ENCODE results near the gene HS6ST1. TPM values are rescaled to one million over a fixed set of nuclear protein-coding genes. Genes with fewer than 3 reads are reported as not detected.

Gene HS6ST1
- total and polyA plus RNA-seq, 2 donors = 16.9 to 40.0 TPM

DNA sequence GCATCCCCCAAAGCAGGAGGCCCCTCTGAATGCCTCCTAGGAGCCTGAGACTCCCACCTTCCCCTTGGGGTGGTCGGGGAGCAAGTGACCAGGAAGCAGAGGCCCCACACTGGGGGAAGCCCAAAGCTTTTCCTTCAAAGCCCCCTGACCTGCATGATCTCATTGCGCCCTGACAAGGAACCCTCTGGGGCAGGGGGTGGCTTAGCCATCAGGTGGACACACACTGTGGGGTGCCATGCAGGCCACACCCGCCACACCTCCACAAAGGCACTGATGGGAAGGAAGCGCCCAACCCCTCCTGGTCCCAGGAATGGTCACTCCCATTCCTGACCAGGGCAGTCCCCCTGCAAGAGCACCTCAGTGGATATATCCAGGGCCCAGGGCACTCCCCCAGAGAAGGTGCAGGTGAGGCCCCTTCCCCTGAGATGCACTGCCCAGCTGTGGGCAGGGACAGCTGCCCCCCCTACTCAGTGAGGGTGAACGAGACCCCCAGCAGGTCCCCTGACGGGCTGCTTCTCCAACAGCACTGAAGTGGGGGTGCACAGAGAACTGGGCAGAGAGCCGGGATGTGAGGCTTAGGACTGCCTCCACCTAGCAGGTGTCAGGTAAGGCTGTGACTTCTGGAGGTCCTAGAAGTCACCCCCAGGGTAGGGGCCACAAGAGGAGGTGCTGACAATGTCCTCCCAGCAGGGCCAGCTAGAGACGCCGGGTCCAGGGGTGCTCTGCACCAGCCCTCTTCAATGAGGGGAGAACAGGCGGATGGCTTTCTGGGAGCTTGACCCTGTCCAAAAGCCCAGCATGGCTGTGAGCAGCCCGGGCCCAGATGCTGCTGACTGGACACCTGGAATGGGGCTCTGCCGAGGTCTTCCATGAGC, 31.5 kb downstream of the HS6ST1 start:
- Histone ChIP-seq H3K27ac (ENCODE audit: low read depth) (peak overlapping the region; percentile 11), H3K4me3 (ENCODE audit: low read depth, low read length) (no peak overlapping the region), H3K36me3 (ENCODE audit: insufficient read depth) (no peaks in the 10 kb centered on the region), H3K4me1 (ENCODE audit: insufficient read depth) (no peaks in the 10 kb centered on the region)
- no peak for DNase-seq (ENCODE audit: extremely low spot score)
- WGBS = 89% methylated on average over 12 of the region's 12 CpGs

DNA sequence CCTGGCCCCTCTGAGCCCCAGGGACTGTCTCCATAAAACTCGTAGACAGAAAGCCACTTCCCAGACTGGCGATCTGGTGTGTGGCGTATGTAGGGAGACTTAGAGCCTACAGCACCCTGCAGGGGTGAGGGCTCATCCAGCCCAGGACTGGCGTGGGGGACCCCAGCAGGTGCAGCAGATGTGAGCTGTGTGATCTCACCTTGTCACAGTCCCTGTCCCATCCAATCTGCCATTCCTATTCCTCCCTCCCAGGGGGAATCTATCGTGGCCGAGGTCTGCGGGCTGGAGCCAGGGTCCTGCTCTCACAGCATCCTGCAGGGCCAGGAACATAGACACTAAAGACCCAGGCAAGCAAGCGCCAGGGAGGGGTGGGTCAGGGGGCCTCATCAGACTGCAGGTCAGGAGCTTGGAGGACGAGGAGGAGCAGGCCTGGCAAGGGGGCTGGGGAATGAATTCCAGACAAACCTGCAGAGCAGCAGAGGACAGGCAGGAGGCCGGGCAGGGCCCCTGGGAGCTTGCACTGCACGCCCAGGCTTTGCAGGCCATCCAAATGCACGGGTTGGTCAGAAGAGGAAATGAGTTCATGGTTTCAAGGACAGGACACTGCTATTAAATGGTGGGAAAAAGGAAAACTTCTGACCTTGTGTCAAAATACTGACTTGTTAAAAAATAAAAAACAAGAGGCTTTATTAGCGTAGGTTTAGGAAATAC, 32.5 kb downstream of the HS6ST1 start:
- no peak overlapping the region for H3K4me3 ChIP-seq (ENCODE audit: low read depth, low read length)
- H3K4me1 ChIP-seq (ENCODE audit: insufficient read depth) = no peaks in the 10 kb centered on the region
- WGBS = 78% methylated on average over 13 of the region's 13 CpGs
- no peak overlapping the region for H3K27ac ChIP-seq (ENCODE audit: low read depth)
- DNase-seq (ENCODE audit: extremely low spot score) = no peak
- no peaks in the 10 kb centered on the region for H3K36me3 ChIP-seq (ENCODE audit: insufficient read depth)

DNA sequence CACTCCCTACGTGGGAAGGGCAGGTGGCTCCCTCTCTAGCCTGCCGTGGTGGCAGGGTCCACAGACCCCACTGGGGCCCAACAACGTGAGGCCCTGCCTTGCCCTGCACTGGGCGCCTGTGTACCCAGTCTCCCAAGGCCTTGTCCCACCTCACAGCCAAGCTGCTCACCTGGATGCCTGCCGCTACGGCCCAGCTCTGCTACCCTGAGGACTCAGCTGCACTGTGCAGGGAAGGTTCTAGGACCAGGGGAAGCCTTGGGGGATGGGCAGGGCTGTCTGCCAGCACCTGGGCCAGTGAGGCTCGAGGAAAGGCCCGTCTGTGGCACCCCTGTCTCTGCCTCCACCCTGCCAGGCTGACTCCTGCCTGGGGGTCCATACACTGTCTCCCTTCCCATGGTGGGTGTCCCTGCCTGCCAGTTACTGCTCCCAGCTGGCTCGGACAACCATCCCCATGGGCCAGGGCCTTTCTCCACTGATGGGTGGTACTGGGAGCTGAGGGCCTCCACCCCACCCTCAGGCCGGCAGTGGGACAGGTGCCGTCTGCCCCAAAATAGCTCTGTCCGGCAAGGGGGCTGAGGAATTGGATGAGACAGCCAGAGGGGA, 33.2 kb downstream of the HS6ST1 start:
- DNase-seq (ENCODE audit: extremely low spot score) = no peak
- peaks cover 3% of the 10 kb centered on the region for H3K4me1 ChIP-seq (ENCODE audit: insufficient read depth)
- no peak overlapping the region for H3K4me3 ChIP-seq (ENCODE audit: low read depth, low read length)
- H3K27ac ChIP-seq (ENCODE audit: low read depth) = no peak overlapping the region
- no peaks in the 10 kb centered on the region for H3K36me3 ChIP-seq (ENCODE audit: insufficient read depth)
- WGBS = 93% methylated on average over 12 of the region's 12 CpGs

DNA sequence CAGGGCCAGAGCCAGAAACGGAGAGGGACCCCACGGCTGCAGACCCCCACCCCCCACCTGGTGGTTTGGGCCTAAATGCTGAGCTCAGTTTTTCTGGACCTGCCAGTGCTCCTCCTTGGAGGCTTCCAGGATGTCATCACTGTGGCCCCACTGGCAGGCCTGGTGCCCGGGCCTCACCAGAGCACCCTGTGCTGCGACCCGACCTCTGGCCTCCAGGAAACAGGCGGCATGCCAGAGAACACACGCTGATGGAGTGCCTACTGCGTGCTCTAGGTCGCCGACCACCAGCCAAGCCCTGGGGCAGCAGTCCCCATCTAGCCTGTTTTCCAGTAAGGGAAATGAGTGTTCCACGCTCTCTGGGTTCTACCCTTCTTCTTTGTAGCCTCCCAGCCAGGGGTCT, 33.8 kb downstream of the HS6ST1 start:
- Histone ChIP-seq H3K27ac (ENCODE audit: low read depth) (no peak overlapping the region), H3K4me1 (ENCODE audit: insufficient read depth) (peaks cover 3% of the 10 kb centered on the region), H3K36me3 (ENCODE audit: insufficient read depth) (no peaks in the 10 kb centered on the region), H3K4me3 (ENCODE audit: low read depth, low read length) (no peak overlapping the region)
- DNase-seq (ENCODE audit: extremely low spot score) = no peak
- WGBS = 88% methylated on average over 11 of the region's 11 CpGs

DNA sequence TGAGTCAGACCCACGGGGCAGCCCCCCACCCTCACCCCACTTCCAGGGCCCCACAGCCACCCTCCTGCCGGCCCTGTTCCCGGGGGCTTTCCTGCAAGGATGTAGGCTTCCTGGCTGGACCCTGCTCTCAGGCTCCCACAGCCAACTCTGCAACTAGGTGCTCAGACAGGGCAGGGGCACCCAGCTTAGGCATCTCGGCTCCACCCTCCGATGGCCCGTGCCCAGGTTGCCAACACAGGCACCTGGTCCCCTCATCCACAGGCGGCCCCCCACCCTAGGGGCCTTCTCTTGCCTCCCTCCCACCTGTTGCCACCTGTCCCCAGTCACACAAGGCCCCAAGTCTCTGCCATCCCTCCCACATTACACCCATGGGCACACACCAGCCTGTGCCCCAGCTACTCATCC, 34.6 kb downstream of the HS6ST1 start:
- Histone ChIP-seq H3K4me1 (ENCODE audit: insufficient read depth) (peaks cover 3% of the 10 kb centered on the region), H3K4me3 (ENCODE audit: low read depth, low read length) (no peak overlapping the region), H3K36me3 (ENCODE audit: insufficient read depth) (no peaks in the 10 kb centered on the region), H3K27ac (ENCODE audit: low read depth) (no peak overlapping the region)
- no peak for DNase-seq (ENCODE audit: extremely low spot score)
- WGBS = 85% methylated on average over 7 of the region's 7 CpGs

DNA sequence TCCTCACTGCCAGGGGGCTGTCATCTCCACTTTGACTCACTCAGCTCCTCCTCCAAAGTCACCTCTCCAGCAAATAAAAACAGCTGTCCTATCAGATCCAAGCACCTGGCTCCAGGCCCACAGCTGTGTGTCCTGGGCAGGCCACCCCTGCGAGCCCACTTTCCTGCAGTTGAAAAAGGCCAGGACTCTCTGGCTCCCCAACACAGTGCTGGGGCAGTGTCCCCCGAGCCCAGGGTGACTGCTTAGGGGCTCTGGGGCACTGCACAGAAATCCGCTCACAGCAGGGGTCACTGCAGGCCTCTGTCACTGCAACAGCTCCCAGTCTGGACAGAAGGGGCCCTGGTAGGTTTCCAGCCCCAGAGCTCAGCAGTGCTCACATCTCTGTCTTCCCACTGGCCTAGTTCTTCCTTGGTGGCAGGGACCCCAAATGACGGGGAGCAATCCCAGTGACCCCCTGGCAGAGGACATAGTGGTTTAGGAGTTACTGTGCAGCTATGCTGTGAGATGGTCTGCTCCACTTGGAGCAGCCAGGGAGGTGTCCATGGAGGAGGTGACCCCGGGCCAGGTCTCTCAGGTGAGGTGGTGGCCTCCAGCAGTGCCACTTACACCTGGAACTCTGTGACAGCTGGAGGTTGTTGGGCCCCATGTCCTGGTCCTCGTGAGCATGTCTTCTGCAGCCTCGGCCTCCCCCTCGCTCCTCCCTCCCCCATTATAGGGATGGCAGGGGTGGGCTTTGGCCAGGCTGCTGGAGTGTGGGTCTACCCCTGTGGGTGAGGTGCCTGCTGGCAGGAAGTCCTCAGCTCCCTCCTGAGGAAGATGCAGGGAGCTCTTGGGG, 35.5 kb downstream of the HS6ST1 start:
- no peak for DNase-seq (ENCODE audit: extremely low spot score)
- Histone ChIP-seq H3K4me1 (ENCODE audit: insufficient read depth) (peaks cover 3% of the 10 kb centered on the region), H3K36me3 (ENCODE audit: insufficient read depth) (no peaks in the 10 kb centered on the region), H3K4me3 (ENCODE audit: low read depth, low read length) (no peak overlapping the region), H3K27ac (ENCODE audit: low read depth) (no peak overlapping the region)
- 80% methylated on average over 8 of the region's 8 CpGs for WGBS

DNA sequence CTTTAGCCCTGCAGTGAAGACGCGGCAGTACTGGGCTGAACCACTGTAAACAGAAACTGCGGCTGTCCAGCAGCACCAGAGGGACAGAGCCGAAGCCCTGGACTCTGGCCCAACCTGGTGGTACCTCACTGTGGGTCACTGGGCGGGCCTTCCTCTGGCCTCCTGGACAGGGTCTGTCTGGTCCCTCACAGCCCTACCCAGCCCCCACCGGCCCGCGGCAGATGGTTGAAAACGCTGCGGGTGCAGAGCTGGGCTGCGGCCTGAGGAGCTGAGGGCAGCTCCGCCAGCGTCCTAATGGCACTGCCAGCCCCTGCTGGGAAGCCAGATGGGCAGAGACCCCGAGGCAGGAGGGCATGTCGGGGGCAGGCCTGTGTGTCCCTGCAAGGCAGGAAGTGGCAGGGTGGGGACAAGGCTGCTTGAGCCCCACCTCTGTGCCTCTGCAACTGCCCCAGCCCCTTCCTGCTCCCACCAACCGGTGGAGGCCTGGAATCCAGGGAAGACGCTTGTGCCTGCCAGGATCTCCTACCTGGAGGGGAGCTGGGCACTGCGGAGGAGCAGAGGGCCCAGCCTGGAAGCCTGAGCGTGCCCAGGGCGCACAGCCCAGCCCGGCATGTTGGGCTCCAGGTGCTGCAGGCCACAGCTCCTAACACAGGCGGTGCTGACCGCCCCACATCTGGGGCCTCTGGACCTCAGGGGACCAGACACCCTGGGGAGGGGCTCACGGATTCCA, 36.3 kb downstream of the HS6ST1 start:
- no peak for DNase-seq (ENCODE audit: extremely low spot score)
- H3K4me3 ChIP-seq (ENCODE audit: low read depth, low read length) = no peak overlapping the region
- WGBS = 69% methylated on average over 24 of the region's 24 CpGs
- H3K36me3 ChIP-seq (ENCODE audit: insufficient read depth) = no peaks in the 10 kb centered on the region
- H3K27ac ChIP-seq (ENCODE audit: low read depth) = no peak overlapping the region
- H3K4me1 ChIP-seq (ENCODE audit: insufficient read depth) = peaks cover 3% of the 10 kb centered on the region

DNA sequence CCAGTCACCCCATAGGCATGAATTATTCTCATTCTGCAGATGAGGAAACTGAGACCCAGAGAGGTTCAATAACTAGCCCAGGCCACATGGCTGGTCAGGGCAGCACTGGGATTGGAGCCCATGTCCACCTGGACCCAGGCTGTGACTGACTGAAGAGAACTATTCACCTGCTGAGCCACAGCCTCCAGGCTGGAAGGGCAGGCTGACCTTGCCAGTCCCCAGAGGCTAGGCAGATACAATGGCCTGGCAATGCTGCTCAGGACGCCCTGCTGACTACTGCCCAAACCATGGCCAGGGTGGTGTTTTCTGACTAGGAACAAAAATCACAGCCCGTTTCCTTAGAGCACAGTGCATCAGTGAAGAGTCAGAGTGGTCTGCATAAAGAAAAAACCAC, 36.8 kb downstream of the HS6ST1 start:
- H3K36me3 ChIP-seq (ENCODE audit: insufficient read depth) = no peaks in the 10 kb centered on the region
- 87% methylated on average over 2 of the region's 2 CpGs for WGBS
- H3K4me1 ChIP-seq (ENCODE audit: insufficient read depth) = peaks cover 3% of the 10 kb centered on the region
- H3K27ac ChIP-seq (ENCODE audit: low read depth) = no peak overlapping the region
- no peak for DNase-seq (ENCODE audit: extremely low spot score)
- H3K4me3 ChIP-seq (ENCODE audit: low read depth, low read length) = no peak overlapping the region

DNA sequence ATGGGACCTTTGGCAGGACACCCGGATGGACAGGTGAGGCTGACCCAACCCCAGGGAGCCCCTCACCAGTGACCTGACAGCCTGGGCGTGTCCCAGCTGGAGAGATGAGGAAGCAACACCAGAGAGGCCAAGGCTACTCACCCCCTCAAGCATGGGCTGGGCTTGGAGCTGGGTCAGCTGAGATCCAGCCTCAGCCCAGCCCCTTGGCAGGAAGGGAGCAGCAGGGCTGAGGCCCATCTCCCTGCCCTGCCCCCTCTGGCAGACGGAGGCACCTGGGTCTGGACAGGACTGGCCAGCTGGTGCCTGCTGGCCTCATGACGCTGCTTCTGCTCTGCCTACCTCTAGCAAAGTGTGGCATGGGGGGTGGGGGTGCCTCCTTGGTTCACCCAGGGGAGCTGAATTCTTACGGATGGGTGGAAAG, 37.8 kb downstream of the HS6ST1 start:
- Histone ChIP-seq H3K27ac (ENCODE audit: low read depth) (peak overlapping the region; percentile 18), H3K36me3 (ENCODE audit: insufficient read depth) (no peaks in the 10 kb centered on the region), H3K4me1 (ENCODE audit: insufficient read depth) (peaks cover 3% of the 10 kb centered on the region), H3K4me3 (ENCODE audit: low read depth, low read length) (no peak overlapping the region)
- no peak for DNase-seq (ENCODE audit: extremely low spot score)
- WGBS = 58% methylated on average over 5 of the region's 5 CpGs

DNA sequence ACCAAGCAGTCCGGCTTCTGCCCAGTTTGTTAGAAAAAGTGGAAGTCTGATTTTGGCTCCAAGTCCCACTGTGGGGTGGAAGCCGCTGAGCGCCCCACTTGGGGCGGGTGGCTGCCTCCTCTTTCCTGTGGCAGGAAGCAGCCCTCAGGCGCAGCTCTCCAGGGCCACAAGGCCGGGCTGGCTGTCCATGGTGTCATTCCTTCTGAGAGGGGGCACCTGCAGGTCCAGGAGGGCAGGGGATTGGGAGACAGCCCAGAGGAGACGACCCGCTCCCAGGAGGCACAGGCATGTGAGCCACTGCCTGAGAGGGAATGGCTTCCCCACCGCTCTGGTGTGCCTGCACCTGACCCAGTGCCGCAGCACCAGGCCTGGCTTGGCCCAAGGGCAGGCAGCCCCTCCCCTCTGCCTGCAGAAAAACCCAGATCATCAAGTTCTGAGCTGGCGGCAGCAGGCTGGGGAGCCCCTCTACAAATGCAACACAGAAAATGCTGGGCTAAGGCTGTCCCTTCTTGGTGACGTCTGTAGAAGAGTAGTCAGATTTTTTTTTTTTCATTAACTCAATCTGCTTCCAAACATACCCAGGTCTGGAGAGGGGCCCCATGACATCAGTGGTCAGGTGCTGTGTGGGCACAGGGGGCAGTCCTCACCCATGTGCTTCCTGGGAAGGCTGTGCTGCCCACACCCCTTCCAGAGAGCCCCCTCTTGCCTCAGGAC, 38.4 kb downstream of the HS6ST1 start:
- 71% methylated on average over 12 of the region's 12 CpGs for WGBS
- no peaks in the 10 kb centered on the region for H3K36me3 ChIP-seq (ENCODE audit: insufficient read depth)
- DNase-seq (ENCODE audit: extremely low spot score) = no peak
- H3K27ac ChIP-seq (ENCODE audit: low read depth) = no peak overlapping the region
- H3K4me3 ChIP-seq (ENCODE audit: low read depth, low read length) = no peak overlapping the region
- H3K4me1 ChIP-seq (ENCODE audit: insufficient read depth) = peaks cover 3% of the 10 kb centered on the region

DNA sequence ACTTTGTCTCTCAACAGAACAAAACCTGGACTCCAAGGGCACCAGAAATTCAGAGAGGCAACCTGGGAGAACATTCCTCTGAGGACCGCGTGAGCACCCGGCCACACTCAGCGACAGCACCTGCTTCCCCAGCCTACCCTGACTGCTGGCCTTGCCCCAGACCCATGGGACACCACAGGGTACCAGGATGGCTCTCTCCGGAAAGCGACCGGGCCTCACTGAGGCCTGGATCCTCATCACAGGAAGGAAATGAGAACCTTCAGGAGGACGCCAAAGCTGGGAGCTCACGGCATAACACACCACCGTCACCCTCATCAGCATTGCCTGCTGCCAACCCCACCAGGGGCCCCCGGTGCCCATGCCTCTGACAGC, 38.9 kb downstream of the HS6ST1 start:
- no peak for DNase-seq (ENCODE audit: extremely low spot score)
- Histone ChIP-seq H3K4me1 (ENCODE audit: insufficient read depth) (peaks cover 3% of the 10 kb centered on the region), H3K4me3 (ENCODE audit: low read depth, low read length) (no peak overlapping the region), H3K36me3 (ENCODE audit: insufficient read depth) (no peaks in the 10 kb centered on the region), H3K27ac (ENCODE audit: low read depth) (no peak overlapping the region)
- 83% methylated on average over 11 of the region's 11 CpGs for WGBS

DNA sequence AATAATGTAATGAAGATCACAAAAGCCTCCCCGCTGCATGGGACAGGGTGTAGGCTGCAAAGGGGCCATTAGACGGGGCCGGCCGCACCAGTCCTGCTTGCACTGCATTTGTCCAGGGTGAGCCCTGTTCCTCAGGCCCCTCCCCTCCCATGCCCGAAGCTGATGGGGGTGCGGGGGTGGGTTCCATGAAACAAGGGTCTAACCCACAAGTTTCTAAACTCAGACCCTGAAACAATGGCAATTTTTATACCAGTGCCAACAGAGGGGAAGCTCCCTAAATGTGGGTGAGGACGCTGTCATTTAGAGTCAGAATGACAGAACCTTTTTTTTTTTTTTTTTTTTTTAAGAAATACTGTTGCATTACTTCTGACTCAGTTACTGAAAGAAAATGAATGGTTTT, 39.7 kb downstream of the HS6ST1 start:
- 83% methylated on average over 7 of the region's 7 CpGs for WGBS
- no peaks in the 10 kb centered on the region for H3K36me3 ChIP-seq (ENCODE audit: insufficient read depth)
- H3K4me1 ChIP-seq (ENCODE audit: insufficient read depth) = peaks cover 3% of the 10 kb centered on the region
- no peak for DNase-seq (ENCODE audit: extremely low spot score)
- H3K4me3 ChIP-seq (ENCODE audit: low read depth, low read length) = no peak overlapping the region
- H3K27ac ChIP-seq (ENCODE audit: low read depth) = no peak overlapping the region
